ENCODE measurements around the gene CASQ2. TPM values are rescaled to one million over a fixed set of nuclear protein-coding genes. Genes with fewer than 3 reads are reported as not detected.

CASQ2 gene
- total and polyA plus RNA-seq, 2 donors (not counting 3 experiments of a cell fraction or from before 2014, with no cell fraction given) = not detected

DNA sequence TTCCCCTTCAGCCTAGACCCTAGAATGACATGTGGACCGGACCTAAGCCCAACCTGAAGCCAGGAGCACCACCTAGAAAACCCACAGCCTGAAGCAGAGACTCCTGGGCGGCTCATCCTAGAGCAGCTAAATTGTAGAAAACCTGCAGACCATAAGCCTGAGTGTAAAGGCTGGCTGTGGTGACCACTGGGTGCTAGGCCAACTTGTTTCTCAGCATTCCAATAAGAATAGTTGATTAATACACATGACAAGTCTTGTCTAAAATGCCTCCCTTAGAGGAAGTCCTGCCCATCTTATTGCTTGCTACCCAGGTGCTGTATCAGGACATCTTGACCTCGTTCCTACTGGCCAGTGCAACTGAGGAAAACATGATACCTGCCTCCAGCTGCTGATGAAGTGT is 23.3 kb upstream of the CASQ2 start:
- TF ChIP-seq POLR2AphosphoS5 (IDR thresholded peaks at IDR 0.05; ENCODE audit: insufficient read depth, low read depth, low read length) (no peak), MYC (IDR thresholded peaks at IDR 0.05; ENCODE audit: low read depth, low read length) (no peak), EZH2 (IDR thresholded peaks at IDR 0.05; ENCODE audit: borderline replicate concordance, low read depth, low read length, severe bottlenecking) (no peak)
- CTCF ChIA-PET = interaction anchor here (1.2 to 1.8 kb wide), 2 partner anchors 16 to 21 kb away, joined by 5 to 6 read pairs; no protein-coding TSS in a partner anchor
- Histone ChIP-seq H3K4me3 (replicated peaks in 1 of 3; ENCODE audit: insufficient read depth in 1 of 3, low read depth in 1 of 3, low read length in 3 of 3) (no peak overlapping the region), H3K27ac (ENCODE audit: insufficient read depth, low read depth, low read length) (no peak overlapping the region), H2AFZ (ENCODE audit: low read depth, low read length) (no peak overlapping the region), H3K4me1 (ENCODE audit: control insufficient read depth, extremely low read depth, insufficient read depth, low read length) (no peaks in the 10 kb centered on the region), H3K36me3 (ENCODE audit: control insufficient read depth in 2 of 2, extremely low read depth in 1 of 2, insufficient read depth in 2 of 2, low read length in 2 of 2) (no peaks in the 10 kb centered on the region), H3K79me2 (ENCODE audit: control insufficient read depth, insufficient read depth, low read length) (no peaks in the 10 kb centered on the region), H3K27me3 (ENCODE audit: control insufficient read depth in 2 of 2, insufficient read depth in 2 of 2, low read length in 2 of 2) (peaks cover 2 to 10% of the 10 kb centered on the region in 2 experiments), H3K4me2 (ENCODE audit: insufficient read depth, low read length) (no peak overlapping the region), H3K9ac (replicated peaks; ENCODE audit: extremely low read depth, insufficient read depth, low read length) (no peak overlapping the region), H4K20me1 (replicated peaks; ENCODE audit: control insufficient read depth, extremely low read depth, insufficient read depth, low read length) (no peaks in the 10 kb centered on the region), H3K9me1 (replicated peaks; ENCODE audit: control insufficient read depth, extremely low read depth, insufficient read depth, low read length) (no peaks in the 10 kb centered on the region), H3K9me3 (replicated peaks; ENCODE audit: control insufficient read depth, insufficient read depth, low read length) (no peaks in the 10 kb centered on the region)
- dilution Hi-C loops (cut with MboI; ENCODE audit: extremely low pct_ligation_motif_present, low sequenced_read_pairs) (no loop called here), intact Hi-C loops (cut with micrococcal nuclease) (no loop called here)
- no peak for DNase-seq (ENCODE audit: low read depth, low spot score)
- POLR2A ChIA-PET = no interaction called here
- no TSS peak for BruUV-seq (replicated peaks)
- FAIRE-seq = no peak

DNA sequence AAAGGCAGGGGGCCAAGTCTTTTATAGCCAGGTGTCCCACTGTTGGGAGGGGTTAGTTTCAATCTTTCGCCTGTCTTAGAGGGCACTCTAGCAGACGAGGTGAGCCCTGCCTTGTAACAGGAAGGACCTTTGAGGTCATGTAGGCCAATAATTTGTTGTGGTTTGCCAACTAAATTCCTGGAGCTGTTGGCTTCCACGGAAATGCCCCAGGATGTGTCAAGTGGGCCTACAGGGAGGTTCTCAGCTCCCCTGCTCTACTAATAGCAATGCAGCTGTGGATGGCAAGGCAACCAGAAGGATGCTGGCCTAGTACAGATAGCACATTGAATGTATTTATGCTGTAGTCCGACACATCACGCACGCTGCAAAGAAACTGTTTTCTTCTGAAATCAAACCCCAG is 22.3 kb upstream of the CASQ2 start:
- no peaks in the 10 kb centered on the region for H3K36me3 ChIP-seq (ENCODE audit: control insufficient read depth in 2 of 2, extremely low read depth in 1 of 2, insufficient read depth in 2 of 2, low read length in 2 of 2)
- no peaks in the 10 kb centered on the region for H4K20me1 ChIP-seq (replicated peaks; ENCODE audit: control insufficient read depth, extremely low read depth, insufficient read depth, low read length)

More for the DNA sequence above, 22.3 kb upstream of the CASQ2 start:
- Histone ChIP-seq H2AFZ (ENCODE audit: low read depth, low read length) (no peak overlapping the region), H3K79me2 (ENCODE audit: control insufficient read depth, insufficient read depth, low read length) (no peaks in the 10 kb centered on the region), H3K4me3 (replicated peaks in 1 of 3; ENCODE audit: insufficient read depth in 1 of 3, low read depth in 1 of 3, low read length in 3 of 3) (no peak overlapping the region), H3K4me2 (ENCODE audit: insufficient read depth, low read length) (no peak overlapping the region), H3K9me1 (replicated peaks; ENCODE audit: control insufficient read depth, extremely low read depth, insufficient read depth, low read length) (no peaks in the 10 kb centered on the region), H3K4me1 (ENCODE audit: control insufficient read depth, extremely low read depth, insufficient read depth, low read length) (no peaks in the 10 kb centered on the region), H3K9ac (replicated peaks; ENCODE audit: extremely low read depth, insufficient read depth, low read length) (no peak overlapping the region), H3K27ac (ENCODE audit: insufficient read depth, low read depth, low read length) (no peak overlapping the region), H3K9me3 (replicated peaks; ENCODE audit: control insufficient read depth, insufficient read depth, low read length) (no peaks in the 10 kb centered on the region), H3K27me3 (ENCODE audit: control insufficient read depth in 2 of 2, insufficient read depth in 2 of 2, low read length in 2 of 2) (peaks cover 2 to 6% of the 10 kb centered on the region in 2 experiments)
- DNase-seq (ENCODE audit: low read depth, low spot score) (no peak), FAIRE-seq (no peak)
- POLR2A ChIA-PET = no interaction called here
- intact Hi-C loops (cut with micrococcal nuclease) = no loop called here
- TF ChIP-seq, protein P1, sequence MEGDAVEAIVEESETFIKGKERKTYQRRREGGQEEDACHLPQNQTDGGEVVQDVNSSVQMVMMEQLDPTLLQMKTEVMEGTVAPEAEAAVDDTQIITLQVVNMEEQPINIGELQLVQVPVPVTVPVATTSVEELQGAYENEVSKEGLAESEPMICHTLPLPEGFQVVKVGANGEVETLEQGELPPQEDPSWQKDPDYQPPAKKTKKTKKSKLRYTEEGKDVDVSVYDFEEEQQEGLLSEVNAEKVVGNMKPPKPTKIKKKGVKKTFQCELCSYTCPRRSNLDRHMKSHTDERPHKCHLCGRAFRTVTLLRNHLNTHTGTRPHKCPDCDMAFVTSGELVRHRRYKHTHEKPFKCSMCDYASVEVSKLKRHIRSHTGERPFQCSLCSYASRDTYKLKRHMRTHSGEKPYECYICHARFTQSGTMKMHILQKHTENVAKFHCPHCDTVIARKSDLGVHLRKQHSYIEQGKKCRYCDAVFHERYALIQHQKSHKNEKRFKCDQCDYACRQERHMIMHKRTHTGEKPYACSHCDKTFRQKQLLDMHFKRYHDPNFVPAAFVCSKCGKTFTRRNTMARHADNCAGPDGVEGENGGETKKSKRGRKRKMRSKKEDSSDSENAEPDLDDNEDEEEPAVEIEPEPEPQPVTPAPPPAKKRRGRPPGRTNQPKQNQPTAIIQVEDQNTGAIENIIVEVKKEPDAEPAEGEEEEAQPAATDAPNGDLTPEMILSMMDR (IDR thresholded peaks at IDR 0.05; ENCODE audit: extremely low read depth in 1 of 2, insufficient read depth in 1 of 2, low read depth in 1 of 2, low read length in 2 of 2) = no peak
- TF ChIP-seq JUN (IDR thresholded peaks at IDR 0.05; ENCODE audit: borderline replicate concordance, insufficient read depth, insufficient read length, low read depth) = no peak
- TF ChIP-seq MYC (IDR thresholded peaks at IDR 0.05; ENCODE audit: low read depth, low read length) = no peak
- no peak for TF ChIP-seq POLR2A (IDR thresholded peaks at IDR 0.05; ENCODE audit: low read depth, low read length)
- no peak for TF ChIP-seq EZH2 (IDR thresholded peaks at IDR 0.05; ENCODE audit: borderline replicate concordance, low read depth, low read length, severe bottlenecking)
- TF ChIP-seq FOS (IDR thresholded peaks at IDR 0.05; ENCODE audit: borderline replicate concordance, insufficient read depth, low read length) = no peak
- TF ChIP-seq, protein P2, sequence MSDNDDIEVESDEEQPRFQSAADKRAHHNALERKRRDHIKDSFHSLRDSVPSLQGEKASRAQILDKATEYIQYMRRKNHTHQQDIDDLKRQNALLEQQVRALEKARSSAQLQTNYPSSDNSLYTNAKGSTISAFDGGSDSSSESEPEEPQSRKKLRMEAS (IDR thresholded peaks at IDR 0.05; ENCODE audit: insufficient read depth, insufficient read length) = no peak
- no peak for TF ChIP-seq GATA2 (IDR thresholded peaks at IDR 0.05; ENCODE audit: insufficient read depth, insufficient read length, low read depth, low read length)
- no peak for TF ChIP-seq POLR2AphosphoS5 (IDR thresholded peaks at IDR 0.05; ENCODE audit: insufficient read depth, low read depth, low read length)
- no TSS peak for BruUV-seq (replicated peaks)
- CTCF ChIA-PET = no interaction called here
- dilution Hi-C loops (cut with MboI; ENCODE audit: extremely low pct_ligation_motif_present, low sequenced_read_pairs) = no loop called here

Data from endothelial cell of umbilical vein (primary cell).